ENCODE data around the gene GTF3C4. TPM values are rescaled to one million over a fixed set of nuclear protein-coding genes. Genes with fewer than 3 reads are reported as not detected.

The GTF3C4 gene
- polyA plus RNA-seq, 2 of the 4 experiments (the other 2 are of a cell fraction) = 9.0 to 15.4 TPM

DNA sequence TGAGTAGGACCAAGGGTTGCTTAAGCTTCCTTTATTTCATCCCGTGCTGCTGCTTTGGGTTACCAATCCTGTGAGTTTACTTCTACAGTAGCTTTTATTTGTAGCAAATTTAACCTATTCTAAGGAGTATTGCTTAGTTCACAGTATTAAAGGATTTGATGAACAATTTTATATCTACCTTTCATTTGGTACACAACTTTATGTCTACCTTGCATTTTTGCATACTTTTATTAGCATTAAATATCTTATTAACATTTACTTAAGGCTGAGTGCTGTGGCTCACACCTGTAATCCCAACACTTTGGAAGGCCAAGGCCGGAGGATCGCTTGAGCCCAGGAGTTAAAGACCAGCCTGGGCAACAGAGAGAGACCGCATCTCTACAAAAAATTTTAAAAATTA is 4.2 kb downstream of the GTF3C4 start:
- no peaks in the 10 kb centered on the region for H3K9me3 ChIP-seq
- CTCF ChIA-PET = interaction anchor here (1.0 to 1.8 kb wide), 4 partner anchors 10 to 348 kb away, joined by 3 to 4 read pairs (median 4); no protein-coding TSS in a partner anchor
- no peak overlapping the region for H3K4me2 ChIP-seq
- no peak overlapping the region for H3K4me3 ChIP-seq
- FAIRE-seq (no peak), DNase-seq (ENCODE audit: low read depth in 1 of 2, low spot score in 1 of 2) (no peak), ATAC-seq (no peak)
- POLR2A ChIA-PET = no interaction called here
- no peak overlapping the region for H3K27ac ChIP-seq
- 87% methylated on average over 4 of the region's 4 CpGs for WGBS (ENCODE audit: missing lambda C conversion rate)
- H3K4me1 ChIP-seq = peaks cover 24% of the 10 kb centered on the region
- TF ChIP-seq MAFK (IDR thresholded peaks at IDR 0.05; ENCODE audit: partially characterized antibody) (peak; percentile 81), KDM5A (IDR thresholded peaks at IDR 0.05) (no peak)

GRCh38 chr9:132677976-132678375 is 7.7 kb downstream of the GTF3C4 start:
- Histone ChIP-seq H3K4me2 (no peak overlapping the region), H3K4me1 (peaks cover 9% of the 10 kb centered on the region; the same call in 2 of the 3 replicates), H3K27ac (no peak overlapping the region), H3K4me3 (no peak overlapping the region), H3K9me3 (no peaks in the 10 kb centered on the region)
- TF ChIP-seq CHD4 (IDR thresholded peaks at IDR 0.05; ENCODE audit: borderline replicate concordance) = no peak
- TF ChIP-seq ZNF302 (CRISPR knock-in tag; IDR thresholded peaks at IDR 0.05) = no peak
- no peak for TF ChIP-seq PBX3 (IDR thresholded peaks at IDR 0.05)
- TF ChIP-seq CHD2 (IDR thresholded peaks at IDR 0.05; ENCODE audit: low read length, partially characterized antibody) = no peak
- no peak for TF ChIP-seq RARB (CRISPR knock-in tag; IDR thresholded peaks at IDR 0.05)
- no peak for TF ChIP-seq HES2 (IDR thresholded peaks at IDR 0.05)
- TF ChIP-seq HEYL (CRISPR knock-in tag; IDR thresholded peaks at IDR 0.05) = no peak
- TF ChIP-seq PHF8 (IDR thresholded peaks at IDR 0.05; ENCODE audit: borderline replicate concordance, low read depth) = no peak
- no peak for TF ChIP-seq CEBPB (IDR thresholded peaks at IDR 0.05)
- TF ChIP-seq FOSL2 (IDR thresholded peaks at IDR 0.05) = no peak
- TF ChIP-seq FOSL2 (CRISPR knock-in tag; IDR thresholded peaks at IDR 0.05) = no peak
- no peak for TF ChIP-seq HOXB5 (CRISPR knock-in tag; IDR thresholded peaks at IDR 0.05)
- no peak for TF ChIP-seq TP53 (CRISPR knock-in tag; IDR thresholded peaks at IDR 0.05)
- TF ChIP-seq NPAS2 (CRISPR knock-in tag; IDR thresholded peaks at IDR 0.05; ENCODE audit: borderline replicate concordance) = no peak
- TF ChIP-seq EP300 (IDR thresholded peaks at IDR 0.05) = no peak
- TF ChIP-seq RAD21 (conservative IDR thresholded peaks at IDR 0.05 in 1 of 2, IDR thresholded peaks at IDR 0.05 in 1 of 2) = no peak
- no peak for TF ChIP-seq EHF (CRISPR knock-in tag; IDR thresholded peaks at IDR 0.05)
- no peak for TF ChIP-seq ZFP36 (IDR thresholded peaks at IDR 0.05; ENCODE audit: borderline replicate concordance, partially characterized antibody)
- TF ChIP-seq FOSB (CRISPR knock-in tag; IDR thresholded peaks at IDR 0.05) = no peak
- TF ChIP-seq TFCP2L1 (CRISPR knock-in tag; IDR thresholded peaks at IDR 0.05) = no peak
- ChIA-PET CTCF (interaction anchor here (1.0 to 3.6 kb wide), 2 partner anchors 9 to 12 kb away, joined by 3 to 15 read pairs; no protein-coding TSS in a partner anchor), POLR2A (no interaction called here)
- WGBS (ENCODE audit: missing lambda C conversion rate) = 93% methylated on average over 8 of the region's 8 CpGs
- ATAC-seq (no peak), DNase-seq (ENCODE audit: low read depth in 1 of 2, low spot score in 1 of 2) (no peak), FAIRE-seq (no peak)

- TF ChIP-seq CHD2 (IDR thresholded peaks at IDR 0.05; ENCODE audit: low read length, partially characterized antibody) = no peak
- TF ChIP-seq HOXA7 (CRISPR knock-in tag; IDR thresholded peaks at IDR 0.05) = no peak
- no peak for TF ChIP-seq REST (IDR thresholded peaks at IDR 0.05)
- no peak for TF ChIP-seq CEBPB (IDR thresholded peaks at IDR 0.05)
- no peak for TF ChIP-seq SMC3 (IDR thresholded peaks at IDR 0.05)
- no peak for TF ChIP-seq GATA3 (IDR thresholded peaks at IDR 0.05; ENCODE audit: borderline replicate concordance)
- TF ChIP-seq MAFK (IDR thresholded peaks at IDR 0.05; ENCODE audit: partially characterized antibody) = no peak
- TF ChIP-seq RNF2 (IDR thresholded peaks at IDR 0.05; ENCODE audit: borderline replicate concordance, low read depth) = no peak
- no peak for ATAC-seq
- Histone ChIP-seq H3K27ac (no peak overlapping the region), H3K4me3 (no peak overlapping the region), H3K4me2 (no peak overlapping the region), H3K4me1 (0 out of 3 replicates have a peak, but pooled peaks cover 4% of the 10 kb centered on the region), H3K9me3 (no peaks in the 10 kb centered on the region)
- ChIA-PET CTCF (interaction anchor here (1.4 to 3.6 kb wide), 3 partner anchors 10 to 222 kb away, joined by 3 to 15 read pairs (median 5); no protein-coding TSS in a partner anchor), POLR2A (interaction anchor here (2.1 kb wide), 1 partner anchor 10 kb away, joined by 5 read pairs; the partner anchor contains the start of genes DDX31 and GTF3C4)
- no peak for DNase-seq (ENCODE audit: low read depth in 1 of 2, low spot score in 1 of 2)
- WGBS (ENCODE audit: missing lambda C conversion rate) = 93% methylated on average over 3 of the region's 3 CpGs
- no peak for FAIRE-seq
Observed at GRCh38 chr9:132679946-132680625, 9.8 kb downstream of the GTF3C4 start.
